GM23338 (cell line): Measurements from ENCODE around the gene NPHP4. TPM values are rescaled to one million over a fixed set of nuclear protein-coding genes. Genes with fewer than 3 reads are reported as not detected.
"Not testable (repeated sequence)": the region's sequence is repeated elsewhere in the genome, so short reads cannot be mapped to it uniquely, and the experiment has no call there.

ENCODE experiments used
- ATAC-seq: fragments of 200-7000 bp; cut with Tn5 transposase; 3 replicates; pipeline ENCODE4 v1.9.1; 2020
- DNase-seq: peaks from one replicate; pipeline ENCODE4 v3.0.0-alpha.2; 2015; ENCODE audit warnings: low spot score
- H2AFZ ChIP-seq: fragments of 200-600 bp; sonication (generic); 2 replicates; pipeline ENCODE4 v1.8.0; 2016; ENCODE audit warnings: antibody characterized with exemption, mild to moderate bottlenecking, moderate library complexity
- H3F3A ChIP-seq: fragments of 200-600 bp; sonication (generic); replicated peaks from 2 replicates; pipeline ENCODE4 v1.8.0; 2017; ENCODE audit warnings: antibody characterized with exemption, mixed run types, low read depth
- H3K27ac ChIP-seq: fragments of 200-600 bp; sonication (generic); 2 replicates; pipeline ENCODE4 v1.6.1; 2016; ENCODE audit warnings: low read depth
- H3K27me3 ChIP-seq: fragments of 200-600 bp; sonication (generic); 2 replicates; pipeline ENCODE4 v1.8.0; 2016; ENCODE audit warnings: mild to moderate bottlenecking, mixed run types, moderate library complexity; ENCODE audit not compliant: insufficient read depth
- H3K36me3 ChIP-seq: fragments of 200-600 bp; sonication (generic); 2 replicates; pipeline ENCODE4 v1.8.0; 2016; ENCODE audit warnings: mild to moderate bottlenecking; ENCODE audit not compliant: insufficient read depth
- H3K4me1 ChIP-seq: fragments of 200-600 bp; sonication (generic); 2 replicates; pipeline ENCODE4 v1.8.0; 2016; ENCODE audit warnings: mild to moderate bottlenecking, moderate library complexity; ENCODE audit not compliant: insufficient read depth
- H3K4me2 ChIP-seq: fragments of 200-600 bp; sonication (generic); 2 replicates; pipeline ENCODE4 v1.7.1; 2017; ENCODE audit warnings: mixed run types
- H3K4me3 ChIP-seq: fragments of 200-600 bp; sonication (generic); 2 replicates; pipeline ENCODE4 v1.6.1; 2016; ENCODE audit warnings: mixed run types
- H3K79me2 ChIP-seq: fragments of 200-600 bp; sonication (generic); replicated peaks from 2 replicates; pipeline ENCODE4 v1.8.0; 2017; ENCODE audit warnings: mild to moderate bottlenecking; ENCODE audit not compliant: insufficient read depth
- H3K9me2 ChIP-seq: fragments of 200-600 bp; sonication (generic); 2 replicates; pipeline ENCODE4 v1.8.0; 2017; ENCODE audit not compliant: insufficient read depth
- H4K20me1 ChIP-seq: fragments of 200-600 bp; sonication (generic); replicated peaks from 2 replicates; pipeline ENCODE4 v1.8.0; 2017; ENCODE audit warnings: mild to moderate bottlenecking; ENCODE audit not compliant: insufficient read depth
- H3K27ac Mint-ChIP-seq: 2 replicates; pipeline ENCODE4 v1.8.0; 2020; ENCODE audit warnings: inconsistent platforms, mild to moderate bottlenecking, moderate library complexity, mixed read lengths
- H3K27me3 Mint-ChIP-seq: 3 replicates; pipeline ENCODE4 v1.8.0; 2022; ENCODE audit warnings: low read depth, mild to moderate bottlenecking, moderate library complexity, mixed read lengths, inconsistent platforms; ENCODE audit not compliant: insufficient read depth, poor library complexity
- H3K36me3 Mint-ChIP-seq: 3 replicates; pipeline ENCODE4 v1.8.0; 2021; ENCODE audit warnings: low read depth, mild to moderate bottlenecking, inconsistent platforms, moderate library complexity, mixed read lengths
- H3K4me1 Mint-ChIP-seq: 3 replicates; pipeline ENCODE4 v1.8.0; 2020; ENCODE audit warnings: mild to moderate bottlenecking, inconsistent platforms, mixed read lengths
- H3K4me3 Mint-ChIP-seq: 3 replicates; pipeline ENCODE4 v1.8.0; 2021; ENCODE audit warnings: moderate library complexity, mild to moderate bottlenecking, inconsistent platforms, mixed read lengths
- H3K9me3 Mint-ChIP-seq: 3 replicates; pipeline ENCODE4 v1.8.0; 2020; ENCODE audit warnings: moderate library complexity, mild to moderate bottlenecking, inconsistent platforms, mixed read lengths
- CREB1 ChIP-seq: fragments of 250-450 bp; sonication (Bioruptor Pico); IDR thresholded peaks from 2 replicates; pipeline ENCODE4 v1.5.0; 2020; ENCODE audit warnings: low read depth, mild to moderate bottlenecking, moderate library complexity
- CTCF ChIP-seq, 2 experiments: fragments of 200-600 bp in 1 of 2; sonication (generic) in 1 of 2; conservative IDR thresholded peaks; 2 replicates each; pipeline versions ENCODE4 v1.5.1 to v1.6.1; 2016 to 2017; ENCODE audit warnings: antibody characterized with exemption in 2 of 2, low read depth in 2 of 2, mild to moderate bottlenecking in 2 of 2, moderate library complexity in 1 of 2
- EZH2phosphoT487 ChIP-seq: fragments of 200-600 bp; sonication (generic); IDR thresholded peaks from one replicate; pipeline ENCODE4 v1.8.1; 2018; ENCODE audit warnings: antibody characterized with exemption; ENCODE audit not compliant: unreplicated experiment
- JUNB ChIP-seq: IDR thresholded peaks from one replicate; pipeline ENCODE4 v1.6.1; 2016; ENCODE audit warnings: antibody characterized with exemption; ENCODE audit not compliant: unreplicated experiment
- NANOG ChIP-seq: IDR thresholded peaks from 2 replicates; pipeline ENCODE4 v1.6.1; 2016; ENCODE audit warnings: antibody characterized with exemption, borderline replicate concordance
- POLR2AphosphoS5 ChIP-seq: IDR thresholded peaks from 2 replicates; pipeline ENCODE4 v1.6.1; 2016; ENCODE audit warnings: antibody characterized with exemption, low read depth
- REST ChIP-seq: IDR thresholded peaks from one replicate; pipeline ENCODE4 v1.6.1; 2018; ENCODE audit warnings: antibody characterized with exemption; ENCODE audit not compliant: unreplicated experiment
- STAT1 ChIP-seq: IDR thresholded peaks from one replicate; pipeline ENCODE4 v1.6.1; 2016; ENCODE audit warnings: antibody characterized with exemption; ENCODE audit not compliant: unreplicated experiment
- ZNF114 ChIP-seq: fragments of 250-450 bp; sonication (Bioruptor Pico); IDR thresholded peaks from 2 replicates; pipeline ENCODE4 v1.5.0; 2020; ENCODE audit warnings: mild to moderate bottlenecking, moderate library complexity
- ZNF331 ChIP-seq: fragments of 250-450 bp; sonication (Bioruptor Pico); IDR thresholded peaks from 2 replicates; pipeline ENCODE4 v1.5.0; 2020; ENCODE audit warnings: low read depth, mild to moderate bottlenecking, moderate library complexity
- ZNF462 ChIP-seq: fragments of 250-450 bp; sonication (Bioruptor Pico); IDR thresholded peaks from 2 replicates; pipeline ENCODE4 v1.5.0; 2020; ENCODE audit warnings: mild to moderate bottlenecking, moderate library complexity
- polyA plus RNA-seq: library from polyadenylated mRNA; unstranded; fragments of >200 nt; fragmentation: Nextera tagmentation; extraction: Ambion mirVana; gene quantifications from 2 replicates; pipeline ENCODE4 v1.2.1, GENCODE V29; 2016
- total RNA-seq: library from RNA; depleted of rRNA; stranded (reverse); fragments of >200 nt; shearing (Covaris generic); gene quantifications from 2 replicates; pipeline ENCODE4 v1.2.3, GENCODE V29; 2014

Gene NPHP4
- total and polyA plus RNA-seq, 2 experiments from 2014 or later, result 2.5 to 12.4 TPM

- not testable (repeated sequence) for H3K27me3 Mint-ChIP-seq, H3K4me3 ChIP-seq, H3K4me1 Mint-ChIP-seq, ATAC-seq, H3K4me3 Mint-ChIP-seq, H4K20me1 ChIP-seq, H3K79me2 ChIP-seq, DNase-seq, H3F3A ChIP-seq, H3K27ac Mint-ChIP-seq, H2AFZ ChIP-seq, H3K4me1 ChIP-seq, H3K36me3 Mint-ChIP-seq, H3K9me2 ChIP-seq, H3K4me2 ChIP-seq, H3K27ac ChIP-seq, H3K27me3 ChIP-seq, H3K9me3 Mint-ChIP-seq, H3K36me3 ChIP-seq
These were observed 25.4 kb upstream of the NPHP4 start for GRCh38 chr1:6017654-6018053.

- Histone ChIP-seq H3K36me3 (no peaks in the 10 kb centered on the region), H3K4me1 (no peaks in the 10 kb centered on the region), H3F3A (no peaks in the 10 kb centered on the region), H4K20me1 (no peaks in the 10 kb centered on the region), H2AFZ (no peak overlapping the region), H3K79me2 (no peaks in the 10 kb centered on the region), H3K27ac (no peak overlapping the region), H3K9me2 (no peaks in the 10 kb centered on the region), H3K27me3 (no peaks in the 10 kb centered on the region), H3K4me2 (no peak overlapping the region), H3K4me3 (no peak overlapping the region)
- Mint-ChIP-seq H3K36me3 (no peaks in the 10 kb centered on the region), H3K9me3 (no peaks in the 10 kb centered on the region; the same call in 2 of the 3 replicates), H3K4me1 (no peaks in the 10 kb centered on the region), H3K4me3 (no peak overlapping the region), H3K27ac (no peak overlapping the region), H3K27me3 (peaks cover 2% of the 10 kb centered on the region)
- no peak for ATAC-seq
- DNase-seq, result no peak
- TF ChIP-seq CTCF (conservative IDR thresholded peaks at IDR 0.05; ENCODE audit: low read depth in 2 of 2) (no peak), JUNB (no peak), POLR2AphosphoS5 (no peak), REST (no peak), EZH2phosphoT487 (no peak), NANOG (no peak), ZNF114 (CRISPR knock-in tag) (no peak), STAT1 (no peak), CREB1 (CRISPR knock-in tag) (no peak), ZNF331 (no peak), ZNF462 (CRISPR knock-in tag) (no peak)
These were observed 24.1 kb upstream of the NPHP4 start for GRCh38 chr1:6016191-6016865.
